ENCODE results near the gene TUSC2.
A peak's percentile ranks its signal among the peaks of the same experiment; 100 is the strongest.

The TUSC2 gene

GRCh38 chr3:50354186-50354764, 26.3 kb upstream of the TUSC2 start:
- DNase-seq = no peak

- DNase-seq = no peak
These were observed 25.4 kb upstream of the TUSC2 start for GRCh38 chr3:50353245-50354004.

- DNase-seq = no peak
These were observed 24.8 kb upstream of the TUSC2 start for GRCh38 chr3:50352781-50353180.

GRCh38 chr3:50351323-50351697, 23.3 kb upstream of the TUSC2 start:
- no peak for DNase-seq

- DNase-seq = peak; percentile 100
These were observed 22.7 kb upstream of the TUSC2 start, which contains the start of the genes CYB561D2 and NPRL2 for GRCh38 chr3:50350527-50351322. Gene CYB561D2, plus strand, starts transcription at chr3:50350862. Its CDS starts 572 bp downstream, at chr3:50351434. Gene NPRL2, minus strand, starts transcription at chr3:50350775. Its CDS starts 123 bp downstream, at chr3:50350652.

GRCh38 chr3:50350213-50350526, 22.1 kb upstream of the TUSC2 start:
- DNase-seq = no peak

GRCh38 chr3:50347187-50347813, 19.3 kb upstream of the TUSC2 start:
- peak; percentile 71 for DNase-seq

GRCh38 chr3:50345586-50346234, 17.7 kb upstream of the TUSC2 start, which contains the start of gene ZMYND10:
Gene ZMYND10, minus strand, starts transcription at chr3:50345732. Its CDS starts 153 bp downstream, at chr3:50345579.
- DNase-seq = peak; percentile 73

GRCh38 chr3:50345008-50345407, 17.0 kb upstream of the TUSC2 start:
- DNase-seq = no peak

GRCh38 chr3:50342813-50343633, 15.0 kb upstream of the TUSC2 start:
- DNase-seq = no peak

- DNase-seq = no peak
These were observed 14.1 kb upstream of the TUSC2 start for GRCh38 chr3:50341996-50342650.

- no peak for DNase-seq
These were observed 13.5 kb upstream of the TUSC2 start for GRCh38 chr3:50341537-50341936.

- peak; percentile 62 for DNase-seq
These were observed 12.7 kb upstream of the TUSC2 start, which contains the start of gene RASSF1 for GRCh38 chr3:50340448-50341329. Gene RASSF1, minus strand, starts transcription at chr3:50340836. Its CDS starts 31 bp downstream, at chr3:50340805.

- no peak for DNase-seq
These were observed 12.1 kb upstream of the TUSC2 start for GRCh38 chr3:50340147-50340447.

GRCh38 chr3:50339485-50340146, 11.6 kb upstream of the TUSC2 start:
- no peak for DNase-seq

- DNase-seq = no peak
These were observed 10.9 kb upstream of the TUSC2 start for GRCh38 chr3:50338965-50339364.

- DNase-seq = peak; percentile 93
These were observed 9.3 kb upstream of the TUSC2 start for GRCh38 chr3:50337175-50337861.

GRCh38 chr3:50336452-50337174, 8.6 kb upstream of the TUSC2 start:
- no peak for DNase-seq

All from stimulated activated CD4-positive, alpha-beta T cell treated with anti-CD3 and anti-CD28 coated beads, Interleukin-4, amount 100 ng/mL, for 1 hour (primary cell).